Fibroblast of mammary gland (primary cell): ENCODE results near the gene UBE2U.

Source experiments
- DNase-seq: peaks from one replicate; pipeline ENCODE4 v3.0.0-alpha.2; 2010; ENCODE audit warnings: low read depth
- H3K4me3 ChIP-seq: 2 replicates; pipeline ENCODE4 v1.5.1; 2011; ENCODE audit warnings: low read depth, mild to moderate bottlenecking, low read length, moderate library complexity; ENCODE audit not compliant: control insufficient read depth
- CTCF ChIP-seq: conservative IDR thresholded peaks from 2 replicates; pipeline ENCODE4 v1.5.1; 2011; ENCODE audit warnings: low read depth, low read length, inconsistent platforms; ENCODE audit not compliant: control insufficient read depth, insufficient read depth

UBE2U gene

GRCh38 chr1:64196074-64196870 is 7.2 kb upstream of the UBE2U start:
- no peak for TF ChIP-seq CTCF
- no peak overlapping the region for H3K4me3 ChIP-seq
- DNase-seq: no peak

- no peak for DNase-seq
- TF ChIP-seq CTCF: no peak
- H3K4me3 ChIP-seq: no peak overlapping the region
These were observed 6.3 kb upstream of the UBE2U start for GRCh38 chr1:64197076-64197475.

- DNase-seq: peak; percentile 43
- no peak for TF ChIP-seq CTCF
- no peak overlapping the region for H3K4me3 ChIP-seq
These were observed 4.3 kb upstream of the UBE2U start for GRCh38 chr1:64199154-64199553.

- no peak overlapping the region for H3K4me3 ChIP-seq
- DNase-seq: no peak
- no peak for TF ChIP-seq CTCF
These were observed 3.4 kb upstream of the UBE2U start for GRCh38 chr1:64200064-64200463.

GRCh38 chr1:64209221-64209620 is 5.8 kb downstream of the UBE2U start:
- no peak for DNase-seq
- peak; percentile 11 for TF ChIP-seq CTCF
- no peak overlapping the region for H3K4me3 ChIP-seq

GRCh38 chr1:64212031-64212430 is 8.6 kb downstream of the UBE2U start:
- H3K4me3 ChIP-seq: no peak overlapping the region
- peak; percentile 76 for DNase-seq
- no peak for TF ChIP-seq CTCF
